ENCODE data around the gene ITPA. TPM values are rescaled to one million over a fixed set of nuclear protein-coding genes. Genes with fewer than 3 reads are reported as not detected.

Gene ITPA
- total RNA-seq, 2 donors from 2014 or later, result 35.1 to 35.7 TPM

DNA sequence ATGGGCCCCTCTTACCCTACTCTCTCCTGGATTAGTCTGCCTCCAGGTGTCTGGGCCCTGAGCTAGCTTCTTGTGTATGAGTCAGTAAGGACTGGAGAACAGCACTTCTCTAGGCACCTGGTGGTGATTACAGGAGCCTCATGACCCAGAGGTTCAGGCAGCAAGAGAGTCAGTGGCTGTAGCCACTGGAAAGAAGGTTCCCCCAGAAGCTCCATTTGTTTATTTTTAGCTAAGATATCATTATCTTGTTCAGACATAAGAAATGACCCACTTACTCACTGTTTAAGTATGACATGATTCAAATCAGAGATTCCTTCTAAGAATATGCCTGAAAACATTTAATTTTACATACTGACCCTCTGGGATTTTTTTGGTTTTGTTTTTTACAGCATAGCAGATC lies 53.3 kb downstream of the ITPA start:
- no peak for ATAC-seq (ENCODE audit: insufficient number of reproducible peaks, low FRiP score, low read depth)
- DNase-seq (ENCODE audit: low spot score), result no peak
- H3K4me3 ChIP-seq, result no peak overlapping the region
- no peaks in the 10 kb centered on the region for H3K9me3 ChIP-seq
- no peak overlapping the region for H3K27ac ChIP-seq
- no peaks in the 10 kb centered on the region for H3K4me1 ChIP-seq (ENCODE audit: control insufficient read depth in 1 of 2, low read depth in 2 of 2)
- no peaks in the 10 kb centered on the region for H3K27me3 ChIP-seq (replicated peaks; ENCODE audit: insufficient read depth)
- TF ChIP-seq, protein P1, sequence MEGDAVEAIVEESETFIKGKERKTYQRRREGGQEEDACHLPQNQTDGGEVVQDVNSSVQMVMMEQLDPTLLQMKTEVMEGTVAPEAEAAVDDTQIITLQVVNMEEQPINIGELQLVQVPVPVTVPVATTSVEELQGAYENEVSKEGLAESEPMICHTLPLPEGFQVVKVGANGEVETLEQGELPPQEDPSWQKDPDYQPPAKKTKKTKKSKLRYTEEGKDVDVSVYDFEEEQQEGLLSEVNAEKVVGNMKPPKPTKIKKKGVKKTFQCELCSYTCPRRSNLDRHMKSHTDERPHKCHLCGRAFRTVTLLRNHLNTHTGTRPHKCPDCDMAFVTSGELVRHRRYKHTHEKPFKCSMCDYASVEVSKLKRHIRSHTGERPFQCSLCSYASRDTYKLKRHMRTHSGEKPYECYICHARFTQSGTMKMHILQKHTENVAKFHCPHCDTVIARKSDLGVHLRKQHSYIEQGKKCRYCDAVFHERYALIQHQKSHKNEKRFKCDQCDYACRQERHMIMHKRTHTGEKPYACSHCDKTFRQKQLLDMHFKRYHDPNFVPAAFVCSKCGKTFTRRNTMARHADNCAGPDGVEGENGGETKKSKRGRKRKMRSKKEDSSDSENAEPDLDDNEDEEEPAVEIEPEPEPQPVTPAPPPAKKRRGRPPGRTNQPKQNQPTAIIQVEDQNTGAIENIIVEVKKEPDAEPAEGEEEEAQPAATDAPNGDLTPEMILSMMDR (IDR thresholded peaks at IDR 0.05), result no peak
- peaks cover 54% of the 10 kb centered on the region for H3K36me3 ChIP-seq

DNA sequence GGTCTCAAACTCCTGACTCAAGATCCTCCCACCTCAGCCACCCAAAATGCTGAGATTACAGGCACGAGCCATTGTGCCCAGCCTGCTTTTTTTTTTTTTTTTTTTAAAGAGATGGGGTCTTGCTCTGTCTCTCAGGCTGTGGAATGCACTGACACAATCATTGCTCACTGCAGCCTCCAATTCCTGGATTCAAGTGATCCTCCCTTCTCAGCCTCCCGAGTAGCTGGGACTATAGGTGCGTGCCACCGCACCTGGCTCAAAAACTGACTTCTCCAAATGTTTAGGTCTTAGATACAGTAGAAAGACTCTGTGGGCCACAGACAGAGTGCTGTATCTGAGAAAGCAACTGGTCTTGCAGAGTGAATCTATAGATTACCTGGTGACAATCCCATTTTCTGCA lies 60.8 kb downstream of the ITPA start:
- no peak for DNase-seq (ENCODE audit: low spot score)
- no peaks in the 10 kb centered on the region for H3K4me1 ChIP-seq (ENCODE audit: control insufficient read depth in 1 of 2, low read depth in 2 of 2)
- H3K9me3 ChIP-seq, result no peaks in the 10 kb centered on the region
- ATAC-seq (ENCODE audit: insufficient number of reproducible peaks, low FRiP score, low read depth), result no peak
- TF ChIP-seq, protein P1 (IDR thresholded peaks at IDR 0.05), result no peak
- no peak overlapping the region for H3K27ac ChIP-seq
- H3K36me3 ChIP-seq, result peaks cover 32% of the 10 kb centered on the region
- H3K27me3 ChIP-seq (replicated peaks; ENCODE audit: insufficient read depth), result no peaks in the 10 kb centered on the region
- no peak overlapping the region for H3K4me3 ChIP-seq

DNA sequence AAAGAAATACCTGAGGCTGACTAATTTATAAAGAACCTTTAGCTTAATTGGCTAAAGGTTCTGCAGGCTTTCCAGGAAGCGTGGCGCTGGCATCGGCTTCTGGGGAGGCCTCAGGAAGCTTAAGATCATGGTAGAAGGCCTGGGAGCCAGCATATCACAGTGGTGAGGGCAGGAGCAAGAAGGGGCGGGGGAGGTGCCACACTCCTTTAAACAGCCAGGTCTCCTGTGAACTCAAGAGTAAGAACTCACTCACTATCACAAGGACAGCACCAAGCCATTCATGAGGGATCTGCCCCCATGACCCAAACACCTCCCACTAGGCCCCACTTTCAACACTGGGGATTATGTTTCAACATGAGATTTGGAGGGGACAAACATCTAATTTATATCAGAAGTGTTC lies 64.1 kb downstream of the ITPA start:
- Histone ChIP-seq H3K9me3 (no peaks in the 10 kb centered on the region), H3K4me1 (ENCODE audit: control insufficient read depth in 1 of 2, low read depth in 2 of 2) (no peaks in the 10 kb centered on the region), H3K4me3 (no peak overlapping the region), H3K36me3 (peaks cover 48% of the 10 kb centered on the region), H3K27ac (no peak overlapping the region), H3K27me3 (replicated peaks; ENCODE audit: insufficient read depth) (no peaks in the 10 kb centered on the region)
- ATAC-seq (ENCODE audit: insufficient number of reproducible peaks, low FRiP score, low read depth), result no peak
- no peak for DNase-seq (ENCODE audit: low spot score)
- TF ChIP-seq, protein P1 (IDR thresholded peaks at IDR 0.05), result no peak

Other genes with a start within 250 kb of the ITPA start
- gene GNRH2, start 165.9 kb upstream of the ITPA start, total RNA-seq, result not detected
- gene MRPS26, start 163.4 kb upstream of the ITPA start, total RNA-seq, result 10 to 100 TPM; 40.6 to 46.6 TPM
- not detected for gene OXT, start 137.9 kb upstream of the ITPA start, total RNA-seq
- gene AVP, start 124.8 kb upstream of the ITPA start, total RNA-seq, result not detected
- 10 to 100 TPM; 13.1 to 25.7 TPM for gene FASTKD5, start 49.6 kb upstream of the ITPA start, total RNA-seq
- 10 to 100 TPM in 1 of 2 donors, 1 to 10 TPM in 1; 5.3 to 11.9 TPM for gene UBOX5, start 49.6 kb upstream of the ITPA start, total RNA-seq
- 10 to 100 TPM in 1 of 2 donors, 1 to 10 TPM in 1; 9.5 to 18.1 TPM for gene LZTS3, start 35.9 kb upstream of the ITPA start, total RNA-seq
- 10 to 100 TPM; 60.9 to 90.9 TPM for gene DDRGK1, start 4.8 kb upstream of the ITPA start, total RNA-seq
- under 1 TPM in 1 of 2 donors, not detected in 1; 0.27 TPM for gene SLC4A11, start 29.7 kb downstream of the ITPA start, total RNA-seq
- 10 to 100 TPM; 24.5 to 27.7 TPM for gene DNAAF9, start 198.2 kb downstream of the ITPA start, total RNA-seq

Measured in thoracic aorta (tissue), 2 donors.